Measurements from ENCODE around the gene PRRX2. TPM values are rescaled to one million over a fixed set of nuclear protein-coding genes. Genes with fewer than 3 reads are reported as not detected.

Gene PRRX2
- total and polyA plus RNA-seq, 2 of the 13 experiments (the other 11 are each of a cell fraction or from before 2014, with no cell fraction given): 0.05 TPM; not detected in 1

- TF ChIP-seq GPBP1L1 (CRISPR knock-in tag; IDR thresholded peaks at IDR 0.05) (no peak), ZNF17 (CRISPR knock-in tag; IDR thresholded peaks at IDR 0.05) (no peak), PAXIP1 (CRISPR knock-in tag; conservative IDR thresholded peaks at IDR 0.05) (no peak), ZUFSP (CRISPR knock-in tag; IDR thresholded peaks at IDR 0.05; ENCODE audit: borderline replicate concordance) (no peak), GATA4 (IDR thresholded peaks at IDR 0.05; ENCODE audit: borderline replicate concordance, low read depth) (no peak), ZNF33B (CRISPR knock-in tag; IDR thresholded peaks at IDR 0.05) (no peak), RFX5 (IDR thresholded peaks at IDR 0.05; ENCODE audit: low read depth, low read length) (no peak), ZNF740 (CRISPR knock-in tag; IDR thresholded peaks at IDR 0.05) (no peak), ZNF766 (CRISPR knock-in tag; IDR thresholded peaks at IDR 0.05; ENCODE audit: borderline replicate concordance) (no peak), FLYWCH1 (CRISPR knock-in tag; IDR thresholded peaks at IDR 0.05) (no peak)
- BruUV-seq (replicated peaks): no TSS peak
- CTCF ChIA-PET (ENCODE audit: low intra/inter-chr PET ratio, low total read pairs): no interaction called here
- no peak overlapping the region for H3K4me3 ChIP-seq (replicated peaks in 1 of 3; ENCODE audit: insufficient read depth in 1 of 3, low read depth in 2 of 3, low read length in 3 of 3)
- in situ Hi-C loops (cut with HindIII; ENCODE audit: extremely low pct_ligation_motif_present, low pct_unique_long_range_greater_than_20kb): no loop called here
- FAIRE-seq (no peak), DNase-seq (ENCODE audit: low spot score) (no peak), ATAC-seq (no peak)
- H3K9ac ChIP-seq (ENCODE audit: insufficient read depth, low read depth, low read length): no peak overlapping the region
- intact Hi-C loops (cut with micrococcal nuclease; ENCODE audit: unreplicated experiment): no loop called here
- no peaks in the 10 kb centered on the region for H3K36me3 ChIP-seq (replicated peaks in 1 of 2; ENCODE audit: control insufficient read depth in 1 of 2, insufficient read depth in 2 of 2, low read length in 2 of 2)
- no peaks in the 10 kb centered on the region for H3K9me3 ChIP-seq (ENCODE audit: low read length)
- H2AFZ ChIP-seq (ENCODE audit: low read length): no peak overlapping the region
- POLR2A ChIA-PET: no interaction called here
- H3K27me3 ChIP-seq (ENCODE audit: control insufficient read depth in 1 of 2, insufficient read depth in 2 of 2, low read length in 2 of 2): peaks cover 5 to 46% of the 10 kb centered on the region in 2 experiments
- no peak overlapping the region for H3K4me2 ChIP-seq (ENCODE audit: low read depth, low read length)
- 7% methylated on average over 9 of the region's 9 CpGs for WGBS (ENCODE audit: low lambda C conversion rate)
- no peaks in the 10 kb centered on the region for H4K20me1 ChIP-seq (ENCODE audit: insufficient read depth, low read length)
- no peak overlapping the region for H3K27ac ChIP-seq (ENCODE audit: extremely low read length, insufficient read depth, low read length)
- H3K79me2 ChIP-seq (ENCODE audit: insufficient read depth, low read length): no peaks in the 10 kb centered on the region
- H3K4me1 ChIP-seq (ENCODE audit: insufficient read depth, low read length): peaks cover 23% of the 10 kb centered on the region
Measured at GRCh38 chr9:129757045-129757444, 91.6 kb downstream of the PRRX2 start.

Measured in HepG2 (cell line).